ENCODE data around the gene TXNL1. TPM values are rescaled to one million over a fixed set of nuclear protein-coding genes. Genes with fewer than 3 reads are reported as not detected.

The TXNL1 gene
- total and polyA plus RNA-seq, 2 donors from 2014 or later, result 54.0 to 91.1 TPM

DNA sequence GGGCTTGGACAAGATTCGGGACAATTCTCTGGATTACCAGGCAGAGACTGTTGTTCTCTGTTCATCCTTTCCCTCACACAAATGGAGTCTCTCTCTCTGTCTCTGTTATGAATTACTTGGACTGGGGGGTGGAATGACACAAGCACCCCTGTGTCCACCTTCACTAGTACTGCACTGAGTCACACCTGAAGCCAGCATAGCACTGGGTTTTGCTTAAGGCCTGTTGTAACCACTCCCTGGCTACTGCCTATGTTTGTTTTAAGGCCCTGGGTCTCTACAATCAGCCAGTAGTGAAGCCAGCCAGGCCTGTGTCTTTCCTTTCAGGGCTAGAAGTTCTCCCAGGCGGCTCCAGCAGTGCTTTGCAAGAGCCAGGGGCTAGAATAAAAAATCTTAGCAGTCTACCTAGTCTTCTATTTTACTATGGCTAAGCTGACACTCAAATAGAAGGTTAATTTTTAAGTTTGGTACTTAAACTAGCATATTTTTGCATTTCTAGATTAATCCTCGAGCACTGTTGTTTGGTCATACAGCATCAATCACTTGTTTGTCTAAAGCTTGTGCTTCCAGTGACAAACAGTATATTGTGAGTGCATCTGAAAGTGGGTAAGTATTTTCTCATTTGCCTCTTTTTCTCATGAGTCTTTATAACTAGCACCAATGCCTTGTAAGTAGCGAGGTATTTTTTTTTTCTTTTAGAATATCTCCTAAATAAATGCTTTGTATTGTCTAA, 40.6 kb upstream of the TXNL1 start:
- peaks cover 0 to 3% (median 0%) of the 10 kb centered on the region in 3 donors for H3K36me3 ChIP-seq (ENCODE audit: control insufficient read depth in 2 of 3, insufficient read depth in 3 of 3, low read length in 3 of 3)
- no peak for FAIRE-seq
- no peaks in the 10 kb centered on the region for H3K27me3 ChIP-seq (ENCODE audit: control insufficient read depth, insufficient read depth, low read length)
- intact Hi-C loops (cut with DNase I), result no loop called here
- H3K9me3 ChIP-seq (ENCODE audit: control insufficient read depth in 2 of 3, insufficient read depth in 1 of 3, low read length in 3 of 3), result no peaks in the 10 kb centered on the region
- no peak overlapping the region for H3K9ac ChIP-seq (ENCODE audit: low read length in 3 of 3)
- no peak overlapping the region for H3K27ac ChIP-seq (ENCODE audit: low read depth in 2 of 2, low read length in 2 of 2)
- DNase-seq, result no peak
- no peaks in the 10 kb centered on the region for H3K4me1 ChIP-seq (ENCODE audit: control insufficient read depth in 2 of 3, insufficient read depth in 2 of 3, low read depth in 1 of 3, low read length in 3 of 3)
- no peak overlapping the region for H3K4me3 ChIP-seq (ENCODE audit: low read length in 3 of 3)
- TF ChIP-seq, protein P1, sequence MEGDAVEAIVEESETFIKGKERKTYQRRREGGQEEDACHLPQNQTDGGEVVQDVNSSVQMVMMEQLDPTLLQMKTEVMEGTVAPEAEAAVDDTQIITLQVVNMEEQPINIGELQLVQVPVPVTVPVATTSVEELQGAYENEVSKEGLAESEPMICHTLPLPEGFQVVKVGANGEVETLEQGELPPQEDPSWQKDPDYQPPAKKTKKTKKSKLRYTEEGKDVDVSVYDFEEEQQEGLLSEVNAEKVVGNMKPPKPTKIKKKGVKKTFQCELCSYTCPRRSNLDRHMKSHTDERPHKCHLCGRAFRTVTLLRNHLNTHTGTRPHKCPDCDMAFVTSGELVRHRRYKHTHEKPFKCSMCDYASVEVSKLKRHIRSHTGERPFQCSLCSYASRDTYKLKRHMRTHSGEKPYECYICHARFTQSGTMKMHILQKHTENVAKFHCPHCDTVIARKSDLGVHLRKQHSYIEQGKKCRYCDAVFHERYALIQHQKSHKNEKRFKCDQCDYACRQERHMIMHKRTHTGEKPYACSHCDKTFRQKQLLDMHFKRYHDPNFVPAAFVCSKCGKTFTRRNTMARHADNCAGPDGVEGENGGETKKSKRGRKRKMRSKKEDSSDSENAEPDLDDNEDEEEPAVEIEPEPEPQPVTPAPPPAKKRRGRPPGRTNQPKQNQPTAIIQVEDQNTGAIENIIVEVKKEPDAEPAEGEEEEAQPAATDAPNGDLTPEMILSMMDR (IDR thresholded peaks at IDR 0.05; ENCODE audit: borderline replicate concordance, extremely low read depth, insufficient read depth), result no peak

DNA sequence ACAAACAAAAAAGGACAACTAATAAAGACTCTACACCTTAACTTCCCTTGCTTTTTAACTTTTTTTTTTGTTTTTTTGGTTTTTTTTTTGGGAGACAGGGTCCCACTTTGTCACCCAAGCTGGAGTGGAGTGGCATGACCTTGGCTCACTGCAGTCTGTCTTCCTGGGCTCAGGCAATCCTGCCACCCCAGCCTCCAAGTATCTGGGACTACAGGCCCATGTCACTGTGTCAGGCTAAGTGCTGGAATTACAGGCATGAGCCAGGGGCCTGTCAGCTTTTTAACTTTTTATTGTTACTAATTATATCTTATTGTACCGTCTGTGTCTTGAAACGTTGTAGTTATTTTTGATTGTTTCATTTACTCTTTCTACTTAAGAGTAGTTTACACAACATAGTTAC, 38.2 kb upstream of the TXNL1 start:
- Histone ChIP-seq H3K36me3 (ENCODE audit: control insufficient read depth in 2 of 3, insufficient read depth in 3 of 3, low read length in 3 of 3) (peaks cover 0 to 3% (median 0%) of the 10 kb centered on the region in 3 donors), H3K27ac (ENCODE audit: low read depth in 2 of 2, low read length in 2 of 2) (no peak overlapping the region), H3K9ac (ENCODE audit: low read length in 3 of 3) (no peak overlapping the region), H3K27me3 (ENCODE audit: control insufficient read depth, insufficient read depth, low read length) (no peaks in the 10 kb centered on the region), H3K9me3 (ENCODE audit: control insufficient read depth in 2 of 3, insufficient read depth in 1 of 3, low read length in 3 of 3) (no peaks in the 10 kb centered on the region), H3K4me1 (ENCODE audit: control insufficient read depth in 2 of 3, insufficient read depth in 2 of 3, low read depth in 1 of 3, low read length in 3 of 3) (no peaks in the 10 kb centered on the region), H3K4me3 (ENCODE audit: low read length in 3 of 3) (no peak overlapping the region)
- intact Hi-C loops (cut with DNase I), result no loop called here
- FAIRE-seq (no peak), DNase-seq (no peak)
- TF ChIP-seq, protein P1 (IDR thresholded peaks at IDR 0.05; ENCODE audit: borderline replicate concordance, extremely low read depth, insufficient read depth), result no peak

DNA sequence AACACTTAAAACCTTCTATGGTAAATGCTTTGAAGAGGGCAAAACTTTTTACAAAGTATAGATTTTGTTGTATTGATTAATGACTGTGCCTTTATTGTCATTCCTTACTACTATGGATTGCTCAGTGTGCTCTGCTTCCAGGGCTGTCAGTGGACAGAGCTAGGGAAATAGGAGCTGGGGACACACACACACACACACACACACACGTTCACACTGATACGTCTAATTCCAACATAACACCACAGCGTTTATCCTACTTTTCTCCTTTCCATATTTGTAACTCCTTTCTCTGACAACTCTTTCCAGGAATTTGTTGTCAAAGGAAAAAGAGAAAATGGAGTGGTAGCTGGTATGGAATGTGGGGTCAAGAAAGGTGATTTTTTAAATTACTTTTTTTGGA, 34.6 kb upstream of the TXNL1 start:
- TF ChIP-seq, protein P1 (IDR thresholded peaks at IDR 0.05; ENCODE audit: borderline replicate concordance, extremely low read depth, insufficient read depth), result no peak
- Histone ChIP-seq H3K9me3 (ENCODE audit: control insufficient read depth in 2 of 3, insufficient read depth in 1 of 3, low read length in 3 of 3) (no peaks in the 10 kb centered on the region), H3K9ac (ENCODE audit: low read length in 3 of 3) (no peak overlapping the region), H3K27ac (ENCODE audit: low read depth in 2 of 2, low read length in 2 of 2) (no peak overlapping the region), H3K27me3 (ENCODE audit: control insufficient read depth, insufficient read depth, low read length) (no peaks in the 10 kb centered on the region), H3K4me3 (ENCODE audit: low read length in 3 of 3) (no peak overlapping the region), H3K36me3 (ENCODE audit: control insufficient read depth in 2 of 3, insufficient read depth in 3 of 3, low read length in 3 of 3) (peaks cover 0 to 3% (median 0%) of the 10 kb centered on the region in 3 donors), H3K4me1 (ENCODE audit: control insufficient read depth in 2 of 3, insufficient read depth in 2 of 3, low read depth in 1 of 3, low read length in 3 of 3) (no peaks in the 10 kb centered on the region)
- FAIRE-seq (no peak), DNase-seq (no peak)
- intact Hi-C loops (cut with DNase I), result no loop called here
